ENCODE results near the gene CDH13. TPM values are rescaled to one million over a fixed set of nuclear protein-coding genes. Genes with fewer than 3 reads are reported as not detected.

Gene CDH13
- total and polyA plus RNA-seq, 2 experiments from 2014 or later = 1.6 to 4.4 TPM

GRCh38 chr16:82720414-82720813 is 93.6 kb downstream of the CDH13 start:
- H3K36me3 ChIP-seq (ENCODE audit: insufficient read depth) = no peaks in the 10 kb centered on the region
- H3K27me3 Mint-ChIP-seq (ENCODE audit: insufficient read depth, low read depth, poor library complexity) = peaks cover 2% of the 10 kb centered on the region
- no peaks in the 10 kb centered on the region for H3K79me2 ChIP-seq (replicated peaks; ENCODE audit: insufficient read depth)
- DNase-seq (ENCODE audit: low spot score) (no peak), ATAC-seq (no peak)
- H3K4me1 Mint-ChIP-seq = peaks cover 11% of the 10 kb centered on the region; the same call in 2 of the 3 replicates
- H3F3A ChIP-seq (replicated peaks; ENCODE audit: low read depth) = no peaks in the 10 kb centered on the region
- no peaks in the 10 kb centered on the region for H4K20me1 ChIP-seq (replicated peaks; ENCODE audit: insufficient read depth)
- H2AFZ ChIP-seq = no peak overlapping the region
- TF ChIP-seq, protein P1, sequence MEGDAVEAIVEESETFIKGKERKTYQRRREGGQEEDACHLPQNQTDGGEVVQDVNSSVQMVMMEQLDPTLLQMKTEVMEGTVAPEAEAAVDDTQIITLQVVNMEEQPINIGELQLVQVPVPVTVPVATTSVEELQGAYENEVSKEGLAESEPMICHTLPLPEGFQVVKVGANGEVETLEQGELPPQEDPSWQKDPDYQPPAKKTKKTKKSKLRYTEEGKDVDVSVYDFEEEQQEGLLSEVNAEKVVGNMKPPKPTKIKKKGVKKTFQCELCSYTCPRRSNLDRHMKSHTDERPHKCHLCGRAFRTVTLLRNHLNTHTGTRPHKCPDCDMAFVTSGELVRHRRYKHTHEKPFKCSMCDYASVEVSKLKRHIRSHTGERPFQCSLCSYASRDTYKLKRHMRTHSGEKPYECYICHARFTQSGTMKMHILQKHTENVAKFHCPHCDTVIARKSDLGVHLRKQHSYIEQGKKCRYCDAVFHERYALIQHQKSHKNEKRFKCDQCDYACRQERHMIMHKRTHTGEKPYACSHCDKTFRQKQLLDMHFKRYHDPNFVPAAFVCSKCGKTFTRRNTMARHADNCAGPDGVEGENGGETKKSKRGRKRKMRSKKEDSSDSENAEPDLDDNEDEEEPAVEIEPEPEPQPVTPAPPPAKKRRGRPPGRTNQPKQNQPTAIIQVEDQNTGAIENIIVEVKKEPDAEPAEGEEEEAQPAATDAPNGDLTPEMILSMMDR (conservative IDR thresholded peaks at IDR 0.05; ENCODE audit: low read depth in 2 of 2) = no peak
- no peak for TF ChIP-seq STAT1 (IDR thresholded peaks at IDR 0.05; ENCODE audit: unreplicated experiment)
- no peak for TF ChIP-seq EZH2phosphoT487 (IDR thresholded peaks at IDR 0.05; ENCODE audit: unreplicated experiment)
- no peak for TF ChIP-seq POLR2AphosphoS5 (IDR thresholded peaks at IDR 0.05; ENCODE audit: low read depth)
- no peak for TF ChIP-seq ZNF331 (CRISPR knock-in tag; IDR thresholded peaks at IDR 0.05; ENCODE audit: low read depth)
- TF ChIP-seq, protein P2, sequence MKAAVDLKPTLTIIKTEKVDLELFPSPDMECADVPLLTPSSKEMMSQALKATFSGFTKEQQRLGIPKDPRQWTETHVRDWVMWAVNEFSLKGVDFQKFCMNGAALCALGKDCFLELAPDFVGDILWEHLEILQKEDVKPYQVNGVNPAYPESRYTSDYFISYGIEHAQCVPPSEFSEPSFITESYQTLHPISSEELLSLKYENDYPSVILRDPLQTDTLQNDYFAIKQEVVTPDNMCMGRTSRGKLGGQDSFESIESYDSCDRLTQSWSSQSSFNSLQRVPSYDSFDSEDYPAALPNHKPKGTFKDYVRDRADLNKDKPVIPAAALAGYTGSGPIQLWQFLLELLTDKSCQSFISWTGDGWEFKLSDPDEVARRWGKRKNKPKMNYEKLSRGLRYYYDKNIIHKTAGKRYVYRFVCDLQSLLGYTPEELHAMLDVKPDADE (IDR thresholded peaks at IDR 0.05) = no peak
- TF ChIP-seq JUNB (IDR thresholded peaks at IDR 0.05; ENCODE audit: unreplicated experiment) = no peak
- TF ChIP-seq, protein P3, sequence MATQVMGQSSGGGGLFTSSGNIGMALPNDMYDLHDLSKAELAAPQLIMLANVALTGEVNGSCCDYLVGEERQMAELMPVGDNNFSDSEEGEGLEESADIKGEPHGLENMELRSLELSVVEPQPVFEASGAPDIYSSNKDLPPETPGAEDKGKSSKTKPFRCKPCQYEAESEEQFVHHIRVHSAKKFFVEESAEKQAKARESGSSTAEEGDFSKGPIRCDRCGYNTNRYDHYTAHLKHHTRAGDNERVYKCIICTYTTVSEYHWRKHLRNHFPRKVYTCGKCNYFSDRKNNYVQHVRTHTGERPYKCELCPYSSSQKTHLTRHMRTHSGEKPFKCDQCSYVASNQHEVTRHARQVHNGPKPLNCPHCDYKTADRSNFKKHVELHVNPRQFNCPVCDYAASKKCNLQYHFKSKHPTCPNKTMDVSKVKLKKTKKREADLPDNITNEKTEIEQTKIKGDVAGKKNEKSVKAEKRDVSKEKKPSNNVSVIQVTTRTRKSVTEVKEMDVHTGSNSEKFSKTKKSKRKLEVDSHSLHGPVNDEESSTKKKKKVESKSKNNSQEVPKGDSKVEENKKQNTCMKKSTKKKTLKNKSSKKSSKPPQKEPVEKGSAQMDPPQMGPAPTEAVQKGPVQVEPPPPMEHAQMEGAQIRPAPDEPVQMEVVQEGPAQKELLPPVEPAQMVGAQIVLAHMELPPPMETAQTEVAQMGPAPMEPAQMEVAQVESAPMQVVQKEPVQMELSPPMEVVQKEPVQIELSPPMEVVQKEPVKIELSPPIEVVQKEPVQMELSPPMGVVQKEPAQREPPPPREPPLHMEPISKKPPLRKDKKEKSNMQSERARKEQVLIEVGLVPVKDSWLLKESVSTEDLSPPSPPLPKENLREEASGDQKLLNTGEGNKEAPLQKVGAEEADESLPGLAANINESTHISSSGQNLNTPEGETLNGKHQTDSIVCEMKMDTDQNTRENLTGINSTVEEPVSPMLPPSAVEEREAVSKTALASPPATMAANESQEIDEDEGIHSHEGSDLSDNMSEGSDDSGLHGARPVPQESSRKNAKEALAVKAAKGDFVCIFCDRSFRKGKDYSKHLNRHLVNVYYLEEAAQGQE (IDR thresholded peaks at IDR 0.05; ENCODE audit: unreplicated experiment) = no peak
- TF ChIP-seq NANOG (IDR thresholded peaks at IDR 0.05; ENCODE audit: borderline replicate concordance) = no peak
- TF ChIP-seq, protein P4, sequence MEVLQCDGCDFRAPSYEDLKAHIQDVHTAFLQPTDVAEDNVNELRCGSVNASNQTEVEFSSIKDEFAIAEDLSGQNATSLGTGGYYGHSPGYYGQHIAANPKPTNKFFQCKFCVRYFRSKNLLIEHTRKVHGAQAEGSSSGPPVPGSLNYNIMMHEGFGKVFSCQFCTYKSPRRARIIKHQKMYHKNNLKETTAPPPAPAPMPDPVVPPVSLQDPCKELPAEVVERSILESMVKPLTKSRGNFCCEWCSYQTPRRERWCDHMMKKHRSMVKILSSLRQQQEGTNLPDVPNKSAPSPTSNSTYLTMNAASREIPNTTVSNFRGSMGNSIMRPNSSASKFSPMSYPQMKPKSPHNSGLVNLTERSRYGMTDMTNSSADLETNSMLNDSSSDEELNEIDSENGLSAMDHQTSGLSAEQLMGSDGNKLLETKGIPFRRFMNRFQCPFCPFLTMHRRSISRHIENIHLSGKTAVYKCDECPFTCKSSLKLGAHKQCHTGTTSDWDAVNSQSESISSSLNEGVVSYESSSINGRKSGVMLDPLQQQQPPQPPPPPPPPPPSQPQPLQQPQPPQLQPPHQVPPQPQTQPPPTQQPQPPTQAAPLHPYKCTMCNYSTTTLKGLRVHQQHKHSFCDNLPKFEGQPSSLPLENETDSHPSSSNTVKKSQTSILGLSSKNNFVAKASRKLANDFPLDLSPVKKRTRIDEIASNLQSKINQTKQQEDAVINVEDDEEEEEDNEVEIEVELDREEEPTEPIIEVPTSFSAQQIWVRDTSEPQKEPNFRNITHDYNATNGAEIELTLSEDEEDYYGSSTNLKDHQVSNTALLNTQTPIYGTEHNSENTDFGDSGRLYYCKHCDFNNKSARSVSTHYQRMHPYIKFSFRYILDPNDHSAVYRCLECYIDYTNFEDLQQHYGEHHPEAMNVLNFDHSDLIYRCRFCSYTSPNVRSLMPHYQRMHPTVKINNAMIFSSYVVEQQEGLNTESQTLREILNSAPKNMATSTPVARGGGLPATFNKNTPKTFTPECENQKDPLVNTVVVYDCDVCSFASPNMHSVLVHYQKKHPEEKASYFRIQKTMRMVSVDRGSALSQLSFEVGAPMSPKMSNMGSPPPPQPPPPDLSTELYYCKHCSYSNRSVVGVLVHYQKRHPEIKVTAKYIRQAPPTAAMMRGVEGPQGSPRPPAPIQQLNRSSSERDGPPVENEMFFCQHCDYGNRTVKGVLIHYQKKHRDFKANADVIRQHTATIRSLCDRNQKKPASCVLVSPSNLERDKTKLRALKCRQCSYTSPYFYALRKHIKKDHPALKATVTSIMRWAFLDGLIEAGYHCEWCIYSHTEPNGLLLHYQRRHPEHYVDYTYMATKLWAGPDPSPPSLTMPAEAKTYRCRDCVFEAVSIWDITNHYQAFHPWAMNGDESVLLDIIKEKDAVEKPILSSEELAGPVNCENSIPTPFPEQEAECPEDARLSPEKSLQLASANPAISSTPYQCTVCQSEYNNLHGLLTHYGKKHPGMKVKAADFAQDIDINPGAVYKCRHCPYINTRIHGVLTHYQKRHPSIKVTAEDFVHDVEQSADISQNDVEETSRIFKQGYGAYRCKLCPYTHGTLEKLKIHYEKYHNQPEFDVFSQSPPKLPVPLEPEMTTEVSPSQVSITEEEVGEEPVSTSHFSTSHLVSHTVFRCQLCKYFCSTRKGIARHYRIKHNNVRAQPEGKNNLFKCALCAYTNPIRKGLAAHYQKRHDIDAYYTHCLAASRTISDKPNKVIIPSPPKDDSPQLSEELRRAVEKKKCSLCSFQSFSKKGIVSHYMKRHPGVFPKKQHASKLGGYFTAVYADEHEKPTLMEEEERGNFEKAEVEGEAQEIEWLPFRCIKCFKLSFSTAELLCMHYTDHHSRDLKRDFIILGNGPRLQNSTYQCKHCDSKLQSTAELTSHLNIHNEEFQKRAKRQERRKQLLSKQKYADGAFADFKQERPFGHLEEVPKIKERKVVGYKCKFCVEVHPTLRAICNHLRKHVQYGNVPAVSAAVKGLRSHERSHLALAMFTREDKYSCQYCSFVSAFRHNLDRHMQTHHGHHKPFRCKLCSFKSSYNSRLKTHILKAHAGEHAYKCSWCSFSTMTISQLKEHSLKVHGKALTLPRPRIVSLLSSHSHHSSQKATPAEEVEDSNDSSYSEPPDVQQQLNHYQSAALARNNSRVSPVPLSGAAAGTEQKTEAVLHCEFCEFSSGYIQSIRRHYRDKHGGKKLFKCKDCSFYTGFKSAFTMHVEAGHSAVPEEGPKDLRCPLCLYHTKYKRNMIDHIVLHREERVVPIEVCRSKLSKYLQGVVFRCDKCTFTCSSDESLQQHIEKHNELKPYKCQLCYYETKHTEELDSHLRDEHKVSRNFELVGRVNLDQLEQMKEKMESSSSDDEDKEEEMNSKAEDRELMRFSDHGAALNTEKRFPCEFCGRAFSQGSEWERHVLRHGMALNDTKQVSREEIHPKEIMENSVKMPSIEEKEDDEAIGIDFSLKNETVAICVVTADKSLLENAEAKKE (CRISPR knock-in tag; IDR thresholded peaks at IDR 0.05) = no peak
- no peak for TF ChIP-seq CREB1 (CRISPR knock-in tag; IDR thresholded peaks at IDR 0.05; ENCODE audit: low read depth)
- no peak for TF ChIP-seq EZH2 (IDR thresholded peaks at IDR 0.05; ENCODE audit: low read depth, unreplicated experiment)
- TF ChIP-seq ZNF114 (CRISPR knock-in tag; IDR thresholded peaks at IDR 0.05) = no peak
- H3K27ac Mint-ChIP-seq = no peak overlapping the region
- H3K36me3 Mint-ChIP-seq (ENCODE audit: low read depth) = no peaks in the 10 kb centered on the region; the same call in 2 of the 3 replicates
- no peak overlapping the region for H3K27ac ChIP-seq (ENCODE audit: low read depth)
- peaks cover 3% of the 10 kb centered on the region; the same call in 1 of the 3 replicates for H3K9me3 Mint-ChIP-seq
- 0 out of 2 replicates have a peak, but pooled peaks cover 6% of the 10 kb centered on the region for H3K4me1 ChIP-seq (ENCODE audit: insufficient read depth)
- H3K4me3 ChIP-seq = no peak overlapping the region
- H3K27me3 ChIP-seq (ENCODE audit: insufficient read depth) = no peaks in the 10 kb centered on the region
- no peak overlapping the region for H3K4me2 ChIP-seq
- no peaks in the 10 kb centered on the region for H3K9me2 ChIP-seq (ENCODE audit: insufficient read depth)
- H3K4me3 Mint-ChIP-seq = no peak overlapping the region

All from GM23338 (cell line).